Breast epithelium (tissue), 4 donors: ENCODE data around the gene ID3. TPM values are rescaled to one million over a fixed set of nuclear protein-coding genes. Genes with fewer than 3 reads are reported as not detected.
A peak's percentile ranks its signal among the peaks of the same experiment; 100 is the strongest.

Experiments
- DNase-seq, 2 donors: peaks; one replicate each; pipeline ENCODE4 v3.0.0-alpha.2; 2019; ENCODE audit warnings: low spot score in 2 of 2
- H3K27ac ChIP-seq, 2 donors: fragments of 200-600 bp; sonication (generic) in 1 of 2; one replicate each; pipeline ENCODE4 v1.5.1; 2016 to 2019; ENCODE audit warnings: mild to moderate bottlenecking in 1 of 2
- H3K27me3 ChIP-seq, 2 donors: fragments of 200-600 bp; sonication (generic) in 1 of 2; one replicate each; pipeline versions ENCODE4 v1.5.1 to v1.6.0; 2017 to 2019; ENCODE audit warnings: control low read depth in 1 of 2, mild to moderate bottlenecking in 1 of 2
- H3K36me3 ChIP-seq: fragments of 200-600 bp; one replicate; pipeline ENCODE4 v1.5.1; 2019
- H3K4me1 ChIP-seq, 2 donors: fragments of 200-600 bp; sonication (generic); one replicate each; pipeline ENCODE4 v1.5.1; 2016 to 2019; ENCODE audit warnings: control low read depth in 1 of 2
- H3K4me3 ChIP-seq, 3 donors: fragments of 200-600 bp; sonication (generic); 1 replicate in 2 of 3; 2 replicates in 1 of 3; pipeline ENCODE4 v1.5.1; 2016 to 2019; ENCODE audit warnings: mild to moderate bottlenecking in 3 of 3, moderate library complexity in 2 of 3
- H3K9me3 ChIP-seq, 2 donors: fragments of 200-600 bp; sonication (generic) in 1 of 2; one replicate each; pipeline ENCODE4 v1.5.1; 2016 to 2019; ENCODE audit warnings: control low read depth in 1 of 2
- POLR2A ChIP-seq: fragments of 450-650 bp; IDR thresholded peaks from one replicate; pipeline ENCODE4 v1.6.1; 2016; ENCODE audit warnings: antibody characterized with exemption, mild to moderate bottlenecking, moderate library complexity
- POLR2AphosphoS5 ChIP-seq, 3 donors: sonication (generic); formaldehyde crosslinking; IDR thresholded peaks; one replicate each; pipeline ENCODE4 v1.6.1; 2017; ENCODE audit warnings: antibody characterized with exemption in 3 of 3
- intact Hi-C: fragments of 100-400 bp; cut with DNase I; formaldehyde crosslinking; loops from one replicate; pipeline ENCODE4 v1.15.1; 2023; ENCODE audit warnings: low total_unique reads
- total RNA-seq, 3 donors: library from RNA; depleted of rRNA; stranded (reverse); fragments of >200 nt; gene quantifications; one replicate each; pipeline ENCODE4 v1.1.0, GENCODE V29; 2016
- TF ChIP-seq, protein P1 (sequence below), 3 donors: fragments of 450-650 bp; IDR thresholded peaks; one replicate each; pipeline ENCODE4 v1.5.1; 2016 to 2017; ENCODE audit warnings: antibody characterized with exemption in 3 of 3, mild to moderate bottlenecking in 3 of 3, moderate library complexity in 3 of 3

Gene ID3
- total RNA-seq, 3 donors from 2014 or later = 79.9 to 133 (median 90.9) TPM

DNA sequence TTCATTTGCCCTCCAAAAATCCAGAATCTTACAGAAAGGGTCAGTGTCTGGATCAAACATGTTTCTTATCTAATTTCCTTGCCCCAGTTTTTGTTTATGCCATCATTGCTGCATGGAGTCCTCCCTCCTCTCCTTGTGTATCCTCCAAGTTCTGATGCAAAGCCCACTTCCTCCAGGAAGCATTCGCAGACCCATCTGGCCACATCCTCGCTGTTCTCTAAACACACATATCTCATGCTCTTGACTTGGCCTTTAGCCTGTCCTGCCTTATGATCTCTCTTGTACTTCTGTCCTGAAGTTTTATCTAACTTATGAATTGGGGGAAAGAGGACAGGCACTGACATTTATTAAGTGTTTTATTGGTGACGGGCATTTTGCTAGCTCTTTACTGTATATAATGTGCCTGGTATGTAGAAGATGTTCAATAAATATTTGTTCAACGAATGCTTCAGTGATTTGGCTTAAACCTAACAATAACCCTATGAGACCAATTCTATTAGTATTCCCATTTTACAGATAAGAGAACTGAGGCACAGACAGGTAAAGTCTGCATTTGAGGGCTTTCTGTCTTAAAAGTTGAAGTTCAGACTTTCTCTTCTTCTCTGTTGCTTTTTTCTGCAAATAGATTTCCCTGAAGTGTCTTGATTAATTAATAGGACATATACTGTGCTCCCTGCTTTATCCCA, 19.2 kb upstream of the ID3 start:
- DNase-seq = no peak
- Histone ChIP-seq H3K9me3 (no peaks in the 10 kb centered on the region), H3K27me3 (no peaks in the 10 kb centered on the region), H3K27ac (peak overlapping the region in 1 of 2 donors; percentile 86), H3K36me3 (no peaks in the 10 kb centered on the region), H3K4me1 (peaks cover 0 to 5% of the 10 kb centered on the region in 2 donors), H3K4me3 (no peak overlapping the region)
- TF ChIP-seq, protein P1, sequence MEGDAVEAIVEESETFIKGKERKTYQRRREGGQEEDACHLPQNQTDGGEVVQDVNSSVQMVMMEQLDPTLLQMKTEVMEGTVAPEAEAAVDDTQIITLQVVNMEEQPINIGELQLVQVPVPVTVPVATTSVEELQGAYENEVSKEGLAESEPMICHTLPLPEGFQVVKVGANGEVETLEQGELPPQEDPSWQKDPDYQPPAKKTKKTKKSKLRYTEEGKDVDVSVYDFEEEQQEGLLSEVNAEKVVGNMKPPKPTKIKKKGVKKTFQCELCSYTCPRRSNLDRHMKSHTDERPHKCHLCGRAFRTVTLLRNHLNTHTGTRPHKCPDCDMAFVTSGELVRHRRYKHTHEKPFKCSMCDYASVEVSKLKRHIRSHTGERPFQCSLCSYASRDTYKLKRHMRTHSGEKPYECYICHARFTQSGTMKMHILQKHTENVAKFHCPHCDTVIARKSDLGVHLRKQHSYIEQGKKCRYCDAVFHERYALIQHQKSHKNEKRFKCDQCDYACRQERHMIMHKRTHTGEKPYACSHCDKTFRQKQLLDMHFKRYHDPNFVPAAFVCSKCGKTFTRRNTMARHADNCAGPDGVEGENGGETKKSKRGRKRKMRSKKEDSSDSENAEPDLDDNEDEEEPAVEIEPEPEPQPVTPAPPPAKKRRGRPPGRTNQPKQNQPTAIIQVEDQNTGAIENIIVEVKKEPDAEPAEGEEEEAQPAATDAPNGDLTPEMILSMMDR (IDR thresholded peaks at IDR 0.05) = no peak
- TF ChIP-seq POLR2AphosphoS5 (IDR thresholded peaks at IDR 0.05) (peak in 1 of 3 donors; percentile 30), POLR2A (no peak)
- intact Hi-C loops = no loop called here

- Histone ChIP-seq H3K4me1 (peaks cover 0 to 5% of the 10 kb centered on the region in 2 donors), H3K4me3 (peak overlapping the region in 1 of 3 donors; percentile 22), H3K27ac (peak overlapping the region; percentile 33 to 86), H3K9me3 (no peaks in the 10 kb centered on the region), H3K36me3 (no peaks in the 10 kb centered on the region), H3K27me3 (no peaks in the 10 kb centered on the region)
- no peak for DNase-seq
- intact Hi-C loops = no loop called here
- no peak for TF ChIP-seq POLR2AphosphoS5 (IDR thresholded peaks at IDR 0.05)
- TF ChIP-seq, protein P1 (IDR thresholded peaks at IDR 0.05) = no peak
- no peak for TF ChIP-seq POLR2A
Measured at GRCh38 chr1:23577056-23578004, 18.0 kb upstream of the ID3 start.

GRCh38 chr1:23576338-23577055, 17.2 kb upstream of the ID3 start:
- Histone ChIP-seq H3K36me3 (no peaks in the 10 kb centered on the region), H3K27ac (peak overlapping the region; percentile 33 to 86), H3K27me3 (no peaks in the 10 kb centered on the region), H3K9me3 (no peaks in the 10 kb centered on the region), H3K4me3 (no peak overlapping the region), H3K4me1 (peaks cover 0 to 5% of the 10 kb centered on the region in 2 donors)
- intact Hi-C loops = no loop called here
- TF ChIP-seq, protein P1 (IDR thresholded peaks at IDR 0.05) = no peak
- no peak for TF ChIP-seq POLR2A
- TF ChIP-seq POLR2AphosphoS5 (IDR thresholded peaks at IDR 0.05) = no peak
- no peak for DNase-seq

DNA sequence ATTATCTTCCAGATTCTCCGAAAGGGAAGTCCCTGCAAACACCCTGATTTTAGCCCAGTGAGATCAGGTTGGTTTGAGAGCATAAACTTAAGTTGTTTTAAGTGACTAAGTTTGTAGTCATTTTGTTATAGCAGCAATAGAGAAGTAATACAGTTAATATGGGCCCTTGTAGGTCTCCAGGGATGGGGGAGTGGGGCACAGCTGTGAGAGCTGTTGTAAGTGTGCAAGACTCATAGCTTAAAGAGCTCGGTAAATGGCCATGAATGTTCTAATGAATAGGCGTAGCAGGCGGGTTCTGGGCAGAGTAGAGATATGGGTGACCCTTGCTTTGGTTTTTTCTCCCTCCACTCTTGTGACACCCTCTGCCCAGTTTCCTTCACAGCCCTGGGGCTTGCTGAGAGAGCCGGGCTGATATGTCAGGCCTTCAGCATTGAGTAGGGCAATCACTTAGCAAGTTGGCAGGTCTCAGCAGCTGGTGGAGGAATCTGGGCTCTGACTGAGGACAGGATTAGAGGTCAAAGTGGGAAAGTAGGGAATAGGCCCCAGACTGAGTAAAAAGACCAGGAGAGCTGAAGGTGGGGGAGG, 16.0 kb upstream of the ID3 start:
- no peak overlapping the region for H3K4me3 ChIP-seq
- H3K27me3 ChIP-seq = no peaks in the 10 kb centered on the region
- H3K36me3 ChIP-seq = no peaks in the 10 kb centered on the region
- H3K9me3 ChIP-seq = no peaks in the 10 kb centered on the region
- DNase-seq = no peak
- no peak for TF ChIP-seq POLR2A
- TF ChIP-seq POLR2AphosphoS5 (IDR thresholded peaks at IDR 0.05) = no peak
- TF ChIP-seq, protein P1 (IDR thresholded peaks at IDR 0.05) = no peak
- intact Hi-C loops = no loop called here
- H3K4me1 ChIP-seq = peaks cover 0 to 5% of the 10 kb centered on the region in 2 donors
- peak overlapping the region in 1 of 2 donors; percentile 86 for H3K27ac ChIP-seq
